Measurements from ENCODE around the gene TSPOAP1. TPM values are rescaled to one million over a fixed set of nuclear protein-coding genes. Genes with fewer than 3 reads are reported as not detected.
"Not testable (repeated sequence)": the region's sequence is repeated elsewhere in the genome, so short reads cannot be mapped to it uniquely, and the experiment has no call there.

TSPOAP1 gene
- total RNA-seq, 1 donor from 2014 or later, result 22.6 TPM

- no peak for DNase-seq
- H3K4me3 Mint-ChIP-seq, result peak overlapping the region; percentile 100
- peak overlapping the region; percentile 91 for H3K27ac Mint-ChIP-seq
- peaks cover 35% of the 10 kb centered on the region for H3K36me3 Mint-ChIP-seq (ENCODE audit: low read depth)
- H3K9me3 Mint-ChIP-seq, result no peaks in the 10 kb centered on the region
- no peaks in the 10 kb centered on the region for H3K27me3 Mint-ChIP-seq
- intact Hi-C loops (cut with micrococcal nuclease), result loop anchor here (2.0 to 5.0 kb wide), 4 partner anchors 15 to 164 kb away; partner anchors contain the start of gene MKS1
- peaks cover 35% of the 10 kb centered on the region for H3K4me1 Mint-ChIP-seq
These were observed 24.8 kb upstream of the TSPOAP1 start for GRCh38 chr17:58353389-58353825.

GRCh38 chr17:58352596-58353388, 24.2 kb upstream of the TSPOAP1 start:
- Mint-ChIP-seq H3K4me3 (peak overlapping the region; percentile 100), H3K36me3 (ENCODE audit: low read depth) (peaks cover 41% of the 10 kb centered on the region), H3K27ac (peak overlapping the region; percentile 91), H3K4me1 (peaks cover 40% of the 10 kb centered on the region), H3K27me3 (no peaks in the 10 kb centered on the region), H3K9me3 (no peaks in the 10 kb centered on the region)
- DNase-seq, result peak; percentile 74
- intact Hi-C loops (cut with micrococcal nuclease), result loop anchor here (1.0 to 5.0 kb wide), 8 partner anchors 8 to 165 kb away; partner anchors contain the start of genes MKS1 and RNF43

GRCh38 chr17:58351831-58352595, 23.4 kb upstream of the TSPOAP1 start, which contains the start of gene SUPT4H1:
Gene SUPT4H1, minus strand, starts transcription at chr17:58352201. Its CDS starts 66 bp downstream, at chr17:58352135.
- peak within 1 kb of the TSS; percentile 100 for H3K4me3 Mint-ChIP-seq
- H3K27ac Mint-ChIP-seq, result peak within 1 kb of the TSS; percentile 99
- H3K4me1 Mint-ChIP-seq, result peaks cover 47% of the 10 kb centered on the region
- DNase-seq, result peak; percentile 97
- H3K9me3 Mint-ChIP-seq, result no peaks in the 10 kb centered on the region
- H3K27me3 Mint-ChIP-seq, result no peaks in the 10 kb centered on the region
- H3K36me3 Mint-ChIP-seq (ENCODE audit: low read depth), result peaks cover 49% of the 10 kb centered on the region
- intact Hi-C loops (cut with micrococcal nuclease), result loop anchor here (1.0 to 5.0 kb wide), 8 partner anchors 8 to 165 kb away; partner anchors contain the start of genes MKS1 and RNF43

GRCh38 chr17:58351182-58351581, 22.6 kb upstream of the TSPOAP1 start:
- peak overlapping the region; percentile 100 for H3K4me3 Mint-ChIP-seq
- no peak for DNase-seq
- intact Hi-C loops (cut with micrococcal nuclease), result loop anchor here (5.0 kb wide), 2 partner anchors 134 to 166 kb away; partner anchors contain the start of gene MKS1
- H3K9me3 Mint-ChIP-seq, result no peaks in the 10 kb centered on the region
- peaks cover 56% of the 10 kb centered on the region for H3K4me1 Mint-ChIP-seq
- H3K27me3 Mint-ChIP-seq, result no peaks in the 10 kb centered on the region
- peak overlapping the region; percentile 99 for H3K27ac Mint-ChIP-seq
- H3K36me3 Mint-ChIP-seq (ENCODE audit: low read depth), result peaks cover 57% of the 10 kb centered on the region

GRCh38 chr17:58348038-58348437, 19.4 kb upstream of the TSPOAP1 start:
- no peak for DNase-seq
- Mint-ChIP-seq H3K9me3 (no peaks in the 10 kb centered on the region), H3K27ac (peak overlapping the region; percentile 100), H3K36me3 (ENCODE audit: low read depth) (peaks cover 82% of the 10 kb centered on the region), H3K4me3 (no peak overlapping the region), H3K4me1 (peaks cover 75% of the 10 kb centered on the region), H3K27me3 (no peaks in the 10 kb centered on the region)
- intact Hi-C loops (cut with micrococcal nuclease), result no loop called here

GRCh38 chr17:58345500-58345899, 16.9 kb upstream of the TSPOAP1 start:
- peak overlapping the region; percentile 91 for H3K4me3 Mint-ChIP-seq
- no peaks in the 10 kb centered on the region for H3K9me3 Mint-ChIP-seq
- intact Hi-C loops (cut with micrococcal nuclease), result loop anchor here (2.0 kb wide), 2 partner anchors 67 to 339 kb away; partner anchors contain the start of gene SRSF1
- peak overlapping the region; percentile 100 for H3K27ac Mint-ChIP-seq
- DNase-seq, result no peak
- H3K36me3 Mint-ChIP-seq (ENCODE audit: low read depth), result peaks cover 90% of the 10 kb centered on the region
- H3K4me1 Mint-ChIP-seq, result peaks cover 71% of the 10 kb centered on the region
- H3K27me3 Mint-ChIP-seq, result no peaks in the 10 kb centered on the region

GRCh38 chr17:58344791-58345157, 16.2 kb upstream of the TSPOAP1 start:
- peaks cover 74% of the 10 kb centered on the region for H3K4me1 Mint-ChIP-seq
- peaks cover 92% of the 10 kb centered on the region for H3K36me3 Mint-ChIP-seq (ENCODE audit: low read depth)
- intact Hi-C loops (cut with micrococcal nuclease), result loop anchor here (1.0 to 2.0 kb wide), 5 partner anchors 8 to 338 kb away; partner anchors contain the start of genes SRSF1 and SUPT4H1
- DNase-seq, result peak; percentile 89
- H3K27ac Mint-ChIP-seq, result peak overlapping the region; percentile 100
- no peaks in the 10 kb centered on the region for H3K27me3 Mint-ChIP-seq
- peak overlapping the region; percentile 91 for H3K4me3 Mint-ChIP-seq
- no peaks in the 10 kb centered on the region for H3K9me3 Mint-ChIP-seq

GRCh38 chr17:58344047-58344790, 15.6 kb upstream of the TSPOAP1 start:
- peak; percentile 97 for DNase-seq
- intact Hi-C loops (cut with micrococcal nuclease), result loop anchor here (1.0 to 2.0 kb wide), 5 partner anchors 8 to 337 kb away; partner anchors contain the start of genes SRSF1 and SUPT4H1
- peak overlapping the region; percentile 100 for H3K27ac Mint-ChIP-seq
- H3K4me1 Mint-ChIP-seq, result peaks cover 72% of the 10 kb centered on the region
- no peaks in the 10 kb centered on the region for H3K27me3 Mint-ChIP-seq
- peaks cover 91% of the 10 kb centered on the region for H3K36me3 Mint-ChIP-seq (ENCODE audit: low read depth)
- H3K4me3 Mint-ChIP-seq, result peak overlapping the region; percentile 91
- no peaks in the 10 kb centered on the region for H3K9me3 Mint-ChIP-seq

GRCh38 chr17:58343131-58343530, 14.5 kb upstream of the TSPOAP1 start:
- H3K4me3 Mint-ChIP-seq, result peak overlapping the region; percentile 91
- peaks cover 84% of the 10 kb centered on the region for H3K36me3 Mint-ChIP-seq (ENCODE audit: low read depth)
- H3K27ac Mint-ChIP-seq, result peak overlapping the region; percentile 100
- peak; percentile 58 for DNase-seq
- peaks cover 71% of the 10 kb centered on the region for H3K4me1 Mint-ChIP-seq
- intact Hi-C loops (cut with micrococcal nuclease), result no loop called here
- H3K27me3 Mint-ChIP-seq, result no peaks in the 10 kb centered on the region
- no peaks in the 10 kb centered on the region for H3K9me3 Mint-ChIP-seq

GRCh38 chr17:58341861-58342475, 13.4 kb upstream of the TSPOAP1 start:
- intact Hi-C loops (cut with micrococcal nuclease), result no loop called here
- Mint-ChIP-seq H3K27ac (peak overlapping the region; percentile 100), H3K27me3 (no peaks in the 10 kb centered on the region), H3K4me1 (peaks cover 71% of the 10 kb centered on the region), H3K4me3 (peak overlapping the region; percentile 91), H3K36me3 (ENCODE audit: low read depth) (peaks cover 72% of the 10 kb centered on the region), H3K9me3 (no peaks in the 10 kb centered on the region)
- DNase-seq, result peak; percentile 68

- Mint-ChIP-seq H3K27ac (peak overlapping the region; percentile 100), H3K36me3 (ENCODE audit: low read depth) (peaks cover 65% of the 10 kb centered on the region), H3K4me1 (peaks cover 71% of the 10 kb centered on the region), H3K4me3 (peak overlapping the region; percentile 91)
- intact Hi-C loops (cut with micrococcal nuclease); H3K9me3 Mint-ChIP-seq; H3K27me3 Mint-ChIP-seq: not testable (repeated sequence)
- DNase-seq, result peak; percentile 58
These were observed 12.7 kb upstream of the TSPOAP1 start for GRCh38 chr17:58341136-58341860.

- no peaks in the 10 kb centered on the region for H3K27me3 Mint-ChIP-seq
- intact Hi-C loops (cut with micrococcal nuclease), result no loop called here
These were observed 11.8 kb upstream of the TSPOAP1 start for GRCh38 chr17:58340405-58340876.

More at GRCh38 chr17:58340405-58340876, 11.8 kb upstream of the TSPOAP1 start:
- H3K36me3 Mint-ChIP-seq (ENCODE audit: low read depth), result peaks cover 57% of the 10 kb centered on the region
- H3K27ac Mint-ChIP-seq, result peak overlapping the region; percentile 100
- H3K9me3 Mint-ChIP-seq, result no peaks in the 10 kb centered on the region
- H3K4me3 Mint-ChIP-seq, result peak overlapping the region; percentile 91
- DNase-seq, result no peak
- peaks cover 71% of the 10 kb centered on the region for H3K4me1 Mint-ChIP-seq
